Measurements from ENCODE around the gene TSEN54.

Gene TSEN54

DNA sequence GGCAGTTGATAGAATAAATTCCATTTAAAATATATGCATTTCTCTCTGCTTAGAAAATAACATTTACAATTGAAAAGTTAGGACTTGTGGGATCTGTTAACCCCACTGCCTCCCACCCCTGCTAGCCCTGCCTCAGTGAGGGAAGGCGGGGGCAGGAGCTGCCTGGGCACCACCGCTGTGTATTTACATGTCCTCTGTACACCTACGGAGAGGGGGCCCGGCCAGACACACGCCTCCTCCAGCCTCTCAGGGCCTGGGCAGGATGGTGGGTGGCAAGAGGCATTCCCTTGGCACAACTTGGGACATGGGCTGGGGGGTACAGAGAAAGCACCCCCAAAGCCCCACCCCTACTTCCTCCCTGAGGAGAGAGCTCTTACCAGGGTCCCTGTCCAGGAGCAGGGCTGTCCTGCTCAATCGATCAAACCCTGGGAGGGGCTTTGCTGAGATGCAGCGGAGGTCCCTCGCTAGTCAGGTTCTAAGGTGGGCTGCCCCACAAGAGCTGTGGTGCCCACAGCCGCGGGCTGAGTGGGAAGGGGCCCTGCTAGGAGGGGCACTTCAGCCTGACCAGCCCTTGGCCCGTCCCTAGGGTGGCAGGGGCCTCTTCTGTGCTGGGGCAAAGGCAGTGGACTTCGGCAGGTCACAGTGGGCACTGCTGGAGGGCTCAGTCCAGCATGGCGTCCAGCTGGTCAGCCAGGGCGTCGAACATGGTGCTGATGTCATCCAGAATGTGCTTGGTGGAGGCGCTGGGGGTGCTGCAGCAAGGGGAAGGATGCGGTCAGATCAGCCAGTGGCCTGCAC is 15.7 kb upstream of the TSEN54 start:
- H3K4me3 ChIP-seq (ENCODE audit: low read depth, low read length): no peak overlapping the region
- TF ChIP-seq, protein P1, sequence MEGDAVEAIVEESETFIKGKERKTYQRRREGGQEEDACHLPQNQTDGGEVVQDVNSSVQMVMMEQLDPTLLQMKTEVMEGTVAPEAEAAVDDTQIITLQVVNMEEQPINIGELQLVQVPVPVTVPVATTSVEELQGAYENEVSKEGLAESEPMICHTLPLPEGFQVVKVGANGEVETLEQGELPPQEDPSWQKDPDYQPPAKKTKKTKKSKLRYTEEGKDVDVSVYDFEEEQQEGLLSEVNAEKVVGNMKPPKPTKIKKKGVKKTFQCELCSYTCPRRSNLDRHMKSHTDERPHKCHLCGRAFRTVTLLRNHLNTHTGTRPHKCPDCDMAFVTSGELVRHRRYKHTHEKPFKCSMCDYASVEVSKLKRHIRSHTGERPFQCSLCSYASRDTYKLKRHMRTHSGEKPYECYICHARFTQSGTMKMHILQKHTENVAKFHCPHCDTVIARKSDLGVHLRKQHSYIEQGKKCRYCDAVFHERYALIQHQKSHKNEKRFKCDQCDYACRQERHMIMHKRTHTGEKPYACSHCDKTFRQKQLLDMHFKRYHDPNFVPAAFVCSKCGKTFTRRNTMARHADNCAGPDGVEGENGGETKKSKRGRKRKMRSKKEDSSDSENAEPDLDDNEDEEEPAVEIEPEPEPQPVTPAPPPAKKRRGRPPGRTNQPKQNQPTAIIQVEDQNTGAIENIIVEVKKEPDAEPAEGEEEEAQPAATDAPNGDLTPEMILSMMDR (IDR thresholded peaks at IDR 0.05; ENCODE audit: insufficient read depth, low read depth, low read length, missing control alignments): no peak

DNA sequence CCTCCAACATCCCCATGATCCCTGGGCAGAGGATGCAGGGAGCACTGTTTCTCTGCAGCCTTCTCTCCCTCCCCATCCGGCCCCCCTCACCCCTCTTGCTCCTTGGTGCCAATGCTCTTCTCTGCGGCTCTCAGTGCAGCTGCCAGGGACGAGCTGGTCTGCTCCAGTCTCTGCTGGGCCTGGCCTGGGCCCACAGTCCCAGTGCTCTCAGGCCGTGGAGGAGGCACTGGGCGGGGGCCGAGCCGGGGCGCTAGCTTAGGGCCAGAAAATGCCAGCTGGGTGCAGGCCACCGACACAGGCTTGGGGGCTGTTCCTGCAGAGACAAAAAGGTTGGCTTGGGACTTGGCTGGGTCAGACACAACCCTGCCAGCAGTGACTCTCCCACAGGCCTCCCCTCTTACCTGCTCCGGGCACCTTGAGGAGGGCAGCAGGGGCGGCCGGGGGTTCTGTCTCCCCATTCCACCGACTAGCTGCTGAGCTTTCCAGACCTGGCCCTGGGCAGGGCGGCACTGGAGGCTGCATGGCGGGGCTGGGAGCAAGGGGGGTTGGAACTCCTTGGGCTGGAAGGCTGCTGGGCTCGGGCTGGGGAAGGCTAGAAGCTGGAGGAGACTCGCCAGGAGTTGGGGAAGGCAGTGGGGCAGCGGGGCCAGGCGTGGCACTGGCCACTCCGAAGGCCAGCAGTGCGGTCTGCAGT is 14.8 kb upstream of the TSEN54 start:
- no peak overlapping the region for H3K4me3 ChIP-seq (ENCODE audit: low read depth, low read length)
- DNase-seq (ENCODE audit: low read depth): no peak
- TF ChIP-seq, protein P1 (IDR thresholded peaks at IDR 0.05; ENCODE audit: insufficient read depth, low read depth, low read length, missing control alignments): no peak

More for the DNA sequence above, 15.7 kb upstream of the TSEN54 start:
- no peak for DNase-seq (ENCODE audit: low read depth)

DNA sequence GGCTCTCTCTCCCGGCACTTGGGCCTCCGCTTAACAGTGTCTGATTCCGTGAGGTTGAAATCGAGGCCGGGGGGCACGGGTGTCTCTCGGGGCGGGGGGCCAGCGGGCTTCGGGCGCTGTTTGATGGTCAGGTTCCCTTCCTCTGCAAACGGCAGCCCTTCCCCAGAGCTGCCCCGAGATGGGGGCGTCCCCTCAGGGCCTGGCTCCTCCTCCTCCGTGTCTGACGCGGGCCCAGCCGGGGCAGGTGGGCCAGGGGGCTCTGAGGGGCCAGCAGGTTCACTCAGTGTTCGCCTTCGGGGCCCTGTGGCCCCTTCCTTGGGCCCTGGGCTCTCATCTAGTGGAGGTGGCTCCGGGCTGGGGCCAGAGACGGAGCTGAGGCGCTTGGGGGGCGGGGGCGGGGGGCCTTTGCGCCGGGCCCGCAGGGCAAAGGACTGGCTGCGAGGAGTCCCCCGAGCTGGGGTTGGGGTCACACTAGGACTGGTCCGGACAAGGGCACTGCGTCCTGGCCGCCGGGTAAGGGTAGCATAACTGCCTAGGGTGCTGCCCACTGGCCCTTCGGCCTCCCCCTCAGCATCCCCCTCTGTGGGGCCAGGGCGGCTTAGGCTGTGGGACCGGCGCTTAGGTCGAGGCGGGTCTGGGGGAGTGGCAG is 14.1 kb upstream of the TSEN54 start:
- TF ChIP-seq, protein P1 (IDR thresholded peaks at IDR 0.05; ENCODE audit: insufficient read depth, low read depth, low read length, missing control alignments): no peak
- H3K4me3 ChIP-seq (ENCODE audit: low read depth, low read length): no peak overlapping the region
- no peak for DNase-seq (ENCODE audit: low read depth)

DNA sequence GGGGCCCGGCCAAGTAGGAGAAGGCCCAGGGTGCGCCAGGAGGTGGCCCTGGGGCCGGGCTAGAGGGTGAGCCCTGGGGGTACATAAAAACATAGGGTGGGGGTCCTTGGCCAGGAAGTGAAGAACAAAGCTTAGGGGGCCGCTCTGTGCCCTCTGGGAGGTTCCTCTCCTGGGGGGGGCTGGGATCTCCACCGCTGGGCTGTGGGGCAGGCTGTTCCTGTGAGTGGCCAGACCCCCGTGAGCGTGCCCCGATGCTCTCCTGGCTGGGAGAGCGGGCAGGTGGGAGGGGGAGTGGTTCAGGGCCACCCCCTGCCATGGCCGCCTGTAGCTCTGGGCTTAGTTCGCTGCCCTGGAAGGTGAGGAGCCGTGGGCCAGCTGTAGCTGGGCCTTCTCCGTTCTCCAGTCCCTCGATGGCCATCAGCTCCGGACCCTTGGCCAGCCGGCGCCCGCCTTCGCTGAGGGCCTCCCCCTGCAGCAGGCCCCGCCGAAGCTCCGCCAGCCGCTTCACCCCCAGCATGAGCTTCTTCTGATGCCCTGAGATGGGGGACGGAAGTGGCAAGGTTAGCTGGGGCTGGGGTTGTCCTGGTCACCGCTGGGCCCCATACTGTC is 13.5 kb upstream of the TSEN54 start:
- no peak for DNase-seq (ENCODE audit: low read depth)
- TF ChIP-seq, protein P1 (IDR thresholded peaks at IDR 0.05; ENCODE audit: insufficient read depth, low read depth, low read length, missing control alignments): no peak
- H3K4me3 ChIP-seq (ENCODE audit: low read depth, low read length): no peak overlapping the region

DNA sequence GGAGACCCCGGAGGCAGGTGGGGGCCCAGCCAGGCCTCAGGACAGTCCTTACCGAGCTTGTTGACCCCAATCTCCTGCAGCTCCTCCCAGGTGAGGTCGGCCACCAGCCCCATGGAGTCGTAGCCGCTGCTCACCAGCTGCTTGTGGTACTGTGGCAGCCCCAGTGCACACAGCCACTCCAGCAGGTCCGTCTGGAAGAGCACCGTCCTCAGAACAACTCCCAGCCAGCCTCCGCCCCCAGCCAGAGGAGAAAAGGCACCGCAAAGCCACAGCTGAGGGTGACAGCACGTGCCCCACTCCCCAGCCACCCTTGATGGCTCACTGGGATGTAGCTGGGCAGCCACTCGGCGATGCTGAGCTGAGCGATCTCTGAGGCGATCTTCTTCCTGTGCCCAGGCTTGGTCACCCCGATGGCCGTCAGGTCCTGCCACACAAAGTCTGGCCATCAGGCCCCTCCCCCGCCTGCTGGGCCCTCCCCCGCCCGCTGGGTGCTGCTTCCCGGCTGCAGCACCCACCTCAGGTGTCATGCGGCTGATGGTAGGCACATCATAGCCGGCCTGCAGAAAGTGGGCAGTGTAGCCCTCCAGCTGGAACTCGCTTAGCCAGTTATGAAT is 12.9 kb upstream of the TSEN54 start:
- no peak overlapping the region for H3K4me3 ChIP-seq (ENCODE audit: low read depth, low read length)
- TF ChIP-seq, protein P1 (IDR thresholded peaks at IDR 0.05; ENCODE audit: insufficient read depth, low read depth, low read length, missing control alignments): no peak
- DNase-seq (ENCODE audit: low read depth): no peak

DNA sequence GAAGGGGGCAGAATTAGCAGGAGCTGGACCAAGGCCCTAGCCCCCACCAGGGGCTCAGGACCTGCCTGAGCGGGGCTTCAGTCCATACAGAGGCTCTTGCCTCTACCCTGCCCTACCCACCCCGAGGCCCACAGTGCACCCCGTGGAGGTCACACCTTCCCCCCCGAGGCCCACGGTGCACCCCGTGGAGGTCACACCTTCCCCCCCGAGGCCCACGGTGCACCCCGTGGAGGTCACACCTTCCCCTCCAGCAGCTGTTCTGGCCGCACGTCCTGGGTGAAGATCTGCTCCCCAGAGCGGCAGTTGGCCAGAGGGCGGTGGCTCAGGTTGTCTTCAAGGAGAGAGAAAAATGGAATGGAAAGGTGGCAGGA is 12.4 kb upstream of the TSEN54 start:
- DNase-seq (ENCODE audit: low read depth): no peak
- TF ChIP-seq, protein P1 (IDR thresholded peaks at IDR 0.05; ENCODE audit: insufficient read depth, low read depth, low read length, missing control alignments): no peak
- no peak overlapping the region for H3K4me3 ChIP-seq (ENCODE audit: low read depth, low read length)
